OCI-LY1 (cell line): Measurements from ENCODE around the gene KDM4B.

Experiments used
- CTCF ChIP-seq: fragments of 200-600 bp; sonication (generic), shearing (Covaris generic); IDR thresholded peaks from 2 replicates; pipeline ENCODE4 v1.5.1; 2017; ENCODE audit warnings: mild to moderate bottlenecking, antibody characterized with exemption, low read length, moderate library complexity, mixed read lengths
- EZH2 ChIP-seq: fragments of 200-600 bp; sonication (generic), shearing (Covaris generic); IDR thresholded peaks from 2 replicates; pipeline ENCODE4 v1.8.0; 2017; ENCODE audit warnings: borderline replicate concordance, mixed run types, mild to moderate bottlenecking, antibody characterized with exemption, low read length, moderate library complexity, mixed read lengths

GRCh38 chr19:5049561-5049960 lies 80.6 kb downstream of the KDM4B start:
- TF ChIP-seq CTCF (no peak), EZH2 (no peak)
